Coronary artery (tissue), 2 donors: ENCODE data around the gene OR52W1.

Experiments
- DNase-seq: peaks from one replicate; pipeline ENCODE4 v3.0.0-alpha.2; 2017; ENCODE audit warnings: low spot score
- H3K27ac ChIP-seq, 2 donors: fragments of 200-600 bp; sonication (generic); one replicate each; pipeline ENCODE4 v1.5.1; 2016 to 2019
- H3K4me3 ChIP-seq: fragments of 200-600 bp; sonication (generic); 2 replicates; pipeline ENCODE4 v1.5.1; 2016; ENCODE audit warnings: mild to moderate bottlenecking, moderate library complexity
- TF ChIP-seq, protein P1 (sequence below): fragments of 200-600 bp; sonication (generic); IDR thresholded peaks from one replicate; pipeline ENCODE4 v1.5.1; 2019; ENCODE audit warnings: antibody characterized with exemption

Gene OR52W1, protein sequence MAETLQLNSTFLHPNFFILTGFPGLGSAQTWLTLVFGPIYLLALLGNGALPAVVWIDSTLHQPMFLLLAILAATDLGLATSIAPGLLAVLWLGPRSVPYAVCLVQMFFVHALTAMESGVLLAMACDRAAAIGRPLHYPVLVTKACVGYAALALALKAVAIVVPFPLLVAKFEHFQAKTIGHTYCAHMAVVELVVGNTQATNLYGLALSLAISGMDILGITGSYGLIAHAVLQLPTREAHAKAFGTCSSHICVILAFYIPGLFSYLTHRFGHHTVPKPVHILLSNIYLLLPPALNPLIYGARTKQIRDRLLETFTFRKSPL

DNA sequence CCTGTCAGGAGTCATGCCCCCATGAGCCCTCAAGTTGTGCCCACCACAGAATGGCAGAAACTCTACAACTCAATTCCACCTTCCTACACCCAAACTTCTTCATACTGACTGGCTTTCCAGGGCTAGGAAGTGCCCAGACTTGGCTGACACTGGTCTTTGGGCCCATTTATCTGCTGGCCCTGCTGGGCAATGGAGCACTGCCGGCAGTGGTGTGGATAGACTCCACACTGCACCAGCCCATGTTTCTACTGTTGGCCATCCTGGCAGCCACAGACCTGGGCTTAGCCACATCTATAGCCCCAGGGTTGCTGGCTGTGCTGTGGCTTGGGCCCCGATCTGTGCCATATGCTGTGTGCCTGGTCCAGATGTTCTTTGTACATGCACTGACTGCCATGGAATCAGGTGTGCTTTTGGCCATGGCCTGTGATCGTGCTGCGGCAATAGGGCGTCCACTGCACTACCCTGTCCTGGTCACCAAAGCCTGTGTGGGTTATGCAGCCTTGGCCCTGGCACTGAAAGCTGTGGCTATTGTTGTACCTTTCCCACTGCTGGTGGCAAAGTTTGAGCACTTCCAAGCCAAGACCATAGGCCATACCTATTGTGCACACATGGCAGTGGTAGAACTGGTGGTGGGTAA lies at the start of gene OR52W1:
TSS of gene OR52W1 (plus strand) at position 51 of the 637 bp plus-strand sequence. CDS start at position 51, 0 bp downstream.
- H3K27ac ChIP-seq: no peak within 1 kb of the TSS
- TF ChIP-seq, protein P1, sequence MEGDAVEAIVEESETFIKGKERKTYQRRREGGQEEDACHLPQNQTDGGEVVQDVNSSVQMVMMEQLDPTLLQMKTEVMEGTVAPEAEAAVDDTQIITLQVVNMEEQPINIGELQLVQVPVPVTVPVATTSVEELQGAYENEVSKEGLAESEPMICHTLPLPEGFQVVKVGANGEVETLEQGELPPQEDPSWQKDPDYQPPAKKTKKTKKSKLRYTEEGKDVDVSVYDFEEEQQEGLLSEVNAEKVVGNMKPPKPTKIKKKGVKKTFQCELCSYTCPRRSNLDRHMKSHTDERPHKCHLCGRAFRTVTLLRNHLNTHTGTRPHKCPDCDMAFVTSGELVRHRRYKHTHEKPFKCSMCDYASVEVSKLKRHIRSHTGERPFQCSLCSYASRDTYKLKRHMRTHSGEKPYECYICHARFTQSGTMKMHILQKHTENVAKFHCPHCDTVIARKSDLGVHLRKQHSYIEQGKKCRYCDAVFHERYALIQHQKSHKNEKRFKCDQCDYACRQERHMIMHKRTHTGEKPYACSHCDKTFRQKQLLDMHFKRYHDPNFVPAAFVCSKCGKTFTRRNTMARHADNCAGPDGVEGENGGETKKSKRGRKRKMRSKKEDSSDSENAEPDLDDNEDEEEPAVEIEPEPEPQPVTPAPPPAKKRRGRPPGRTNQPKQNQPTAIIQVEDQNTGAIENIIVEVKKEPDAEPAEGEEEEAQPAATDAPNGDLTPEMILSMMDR: no peak
- no peak for DNase-seq

DNA sequence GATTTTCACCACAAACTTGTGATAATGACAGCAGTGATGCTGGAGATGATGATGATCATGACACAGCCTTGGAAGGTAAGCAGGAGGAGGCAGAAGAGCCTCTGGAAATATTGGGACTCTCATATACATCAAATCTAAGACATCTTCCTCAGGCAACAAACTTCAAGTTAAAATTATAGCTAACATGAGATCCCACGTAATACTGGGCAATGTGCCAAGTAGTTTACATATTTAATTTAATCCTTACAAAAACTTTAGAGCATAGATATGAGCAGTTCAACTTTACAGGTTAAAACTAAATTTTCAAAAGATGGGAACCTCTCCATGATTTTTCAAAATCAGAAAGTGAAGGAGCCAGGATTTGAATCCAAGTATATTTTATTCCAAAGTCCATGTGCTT lies 47.9 kb upstream of the OR52W1 start:
- DNase-seq: no peak
- no peak overlapping the region for H3K27ac ChIP-seq
- H3K4me3 ChIP-seq: no peak overlapping the region
- TF ChIP-seq, protein P1: no peak

More for the DNA sequence above, at the start of gene OR52W1:
- H3K4me3 ChIP-seq: no peak within 1 kb of the TSS

DNA sequence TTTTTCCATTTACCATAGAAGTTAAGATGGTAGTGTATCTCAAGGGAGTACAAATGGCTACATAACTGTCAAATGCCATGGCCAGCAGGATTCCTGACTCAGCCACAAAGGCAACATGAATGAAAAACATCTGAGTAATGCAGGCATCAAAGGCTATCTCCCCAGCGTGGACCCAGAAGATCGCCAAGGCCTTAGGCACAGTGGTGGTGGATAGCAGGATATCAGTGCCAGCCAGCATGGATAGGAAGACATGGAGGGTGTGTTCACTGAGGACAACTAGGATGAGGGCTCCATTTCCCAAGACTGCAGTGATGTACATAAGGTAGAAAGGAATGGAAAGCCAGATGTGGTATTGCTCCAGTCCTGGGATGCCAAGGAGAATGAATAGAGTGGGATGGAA lies 46.9 kb upstream of the OR52W1 start:
- DNase-seq: no peak
- TF ChIP-seq, protein P1: no peak
- Histone ChIP-seq H3K27ac (no peak overlapping the region), H3K4me3 (no peak overlapping the region)

DNA sequence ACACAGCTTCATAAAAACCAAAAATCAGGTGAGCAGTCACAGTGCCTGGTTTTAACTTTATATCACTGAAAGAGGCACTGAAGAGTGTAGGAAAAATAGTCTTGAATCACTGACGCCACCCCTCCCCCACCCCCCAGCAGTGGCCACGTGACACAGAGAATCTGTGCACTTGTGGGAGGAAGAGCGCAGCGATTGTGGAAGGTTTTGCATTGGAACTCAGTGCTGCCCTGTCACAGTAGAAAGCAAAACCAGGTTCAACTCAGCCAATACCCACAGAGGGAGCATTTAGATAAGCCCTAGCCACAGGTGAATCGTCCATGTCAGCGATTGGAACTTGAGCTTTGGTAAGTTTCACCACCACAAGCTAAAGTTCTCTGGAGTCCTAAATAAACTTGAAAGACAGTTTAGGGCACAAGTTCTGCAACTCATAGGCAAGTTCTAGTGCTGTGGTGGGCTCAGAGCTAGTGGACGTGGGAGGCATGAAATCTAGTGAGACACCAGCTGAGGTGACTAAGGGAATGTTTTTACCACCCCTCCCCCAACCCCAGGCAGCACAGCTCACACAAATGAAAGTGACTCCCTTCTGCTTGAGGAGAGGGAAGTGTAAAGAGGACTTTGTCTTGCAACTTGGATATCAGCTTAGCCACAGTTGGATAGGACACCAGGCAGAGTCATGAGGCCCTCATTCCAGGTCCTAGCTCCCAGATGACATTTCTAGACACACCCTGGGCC lies 42.2 kb upstream of the OR52W1 start:
- H3K27ac ChIP-seq: no peak overlapping the region
- no peak for DNase-seq
- no peak overlapping the region for H3K4me3 ChIP-seq
- TF ChIP-seq, protein P1: no peak

DNA sequence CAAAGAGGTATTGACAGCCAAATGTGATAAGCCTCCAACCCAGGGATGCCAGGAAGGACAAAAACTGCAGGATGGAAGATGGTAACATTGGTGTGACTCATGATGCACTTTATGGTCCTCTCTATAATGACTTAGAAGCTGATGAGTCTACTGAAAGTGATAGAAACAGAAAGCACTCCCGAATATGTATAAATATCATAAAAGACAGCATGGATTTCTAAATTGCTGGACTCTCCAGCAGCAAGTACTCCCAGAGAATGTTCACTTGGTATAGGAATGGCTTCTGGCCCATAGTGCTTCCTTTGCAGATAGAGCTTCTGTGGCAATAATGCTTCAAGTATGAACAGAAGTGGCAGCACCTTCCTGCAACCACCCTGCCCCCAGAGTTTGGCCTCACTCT lies 28.8 kb upstream of the OR52W1 start, which contains the start of gene OR52B2:
TSS of gene OR52B2 (minus strand) at position 101 of the 400 bp plus-strand sequence. CDS start at position 101, 0 bp downstream.
- Histone ChIP-seq H3K4me3 (no peak within 1 kb of the TSS), H3K27ac (no peak within 1 kb of the TSS)
- TF ChIP-seq, protein P1: no peak
- no peak for DNase-seq

DNA sequence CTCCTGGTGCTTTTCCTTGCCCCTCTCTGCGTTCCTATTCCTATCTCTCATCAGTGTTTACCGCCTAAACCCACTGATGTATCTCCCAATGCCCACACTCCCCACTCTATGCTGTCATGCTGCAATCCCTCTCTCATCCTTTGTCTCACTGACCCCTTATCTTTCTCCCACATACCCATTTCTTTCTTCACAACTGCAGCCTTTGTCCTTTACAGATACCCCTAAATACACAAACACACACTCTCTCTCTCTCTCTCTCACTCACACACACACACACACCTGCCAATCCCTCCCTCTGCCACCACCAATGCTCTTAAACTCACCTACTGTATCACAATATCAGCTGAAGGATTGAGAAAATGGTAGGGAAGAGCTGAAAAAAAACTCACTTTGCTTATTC lies 23.6 kb upstream of the OR52W1 start:
- TF ChIP-seq, protein P1: no peak
- DNase-seq: no peak
- no peak overlapping the region for H3K4me3 ChIP-seq
- no peak overlapping the region for H3K27ac ChIP-seq
